Measurements from ENCODE around the gene BID.

BID gene

DNA sequence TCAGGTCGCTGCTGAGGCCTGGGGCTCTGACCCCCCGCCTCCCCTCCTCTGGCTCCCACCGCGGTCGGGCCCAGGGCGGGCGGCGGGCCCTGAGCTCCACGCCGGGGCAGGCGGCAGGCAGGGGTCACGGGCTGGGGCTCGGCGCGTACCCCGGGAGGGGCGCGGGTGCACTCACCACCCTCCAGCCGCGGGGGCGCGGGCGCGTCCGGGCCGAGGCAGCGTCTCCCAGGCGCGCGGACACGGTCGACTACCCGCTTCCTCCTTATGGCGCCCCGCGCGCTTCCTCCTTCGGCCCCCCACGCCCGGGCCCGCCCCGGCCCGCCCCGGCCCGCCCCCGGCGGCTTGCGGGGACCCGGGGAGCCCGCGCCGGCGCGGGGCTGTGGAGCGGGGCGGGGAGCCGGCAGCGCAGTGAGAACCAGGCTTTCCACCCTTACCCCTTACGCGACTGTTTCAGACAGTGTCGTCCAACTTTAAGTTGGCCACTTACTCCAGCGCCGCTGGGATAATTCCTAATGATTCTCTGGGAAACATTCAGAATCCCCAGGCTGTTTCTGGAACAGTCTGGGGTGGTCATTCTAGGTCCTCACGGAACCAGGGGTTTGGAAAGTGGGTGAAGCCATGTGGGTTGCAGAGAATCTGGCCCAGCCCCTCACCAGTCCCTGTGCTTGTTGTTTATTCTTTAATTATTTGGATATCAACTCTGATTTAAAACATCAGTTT, at the start of gene BID:
Gene BID, minus strand, starts transcription at position 264 of the 720 bp plus-strand sequence. CDS start 24,353 bp downstream, outside the sequence.
- no peak for DNase-seq (ENCODE audit: low read depth)

DNA sequence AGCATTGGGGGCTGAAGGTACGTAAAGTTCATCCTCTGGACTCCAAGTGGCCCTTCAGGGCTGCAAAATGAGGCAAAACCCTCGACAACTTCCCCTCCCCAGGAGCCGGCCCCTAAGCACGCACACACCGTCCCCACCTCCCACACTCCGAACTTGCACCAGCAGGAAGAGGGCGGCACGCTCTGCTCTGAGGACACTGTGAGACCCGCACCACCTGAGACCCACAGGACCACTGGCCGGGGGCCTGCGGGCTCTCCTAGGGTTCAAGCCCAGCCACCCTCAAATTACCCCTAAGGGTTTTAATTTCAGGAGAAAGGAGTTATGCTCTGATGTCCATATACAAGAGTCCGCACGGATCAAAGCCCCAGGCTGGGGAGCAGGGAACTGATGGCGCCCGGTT, 49.7 kb upstream of the BID start:
- DNase-seq (ENCODE audit: low read depth), result no peak

DNA sequence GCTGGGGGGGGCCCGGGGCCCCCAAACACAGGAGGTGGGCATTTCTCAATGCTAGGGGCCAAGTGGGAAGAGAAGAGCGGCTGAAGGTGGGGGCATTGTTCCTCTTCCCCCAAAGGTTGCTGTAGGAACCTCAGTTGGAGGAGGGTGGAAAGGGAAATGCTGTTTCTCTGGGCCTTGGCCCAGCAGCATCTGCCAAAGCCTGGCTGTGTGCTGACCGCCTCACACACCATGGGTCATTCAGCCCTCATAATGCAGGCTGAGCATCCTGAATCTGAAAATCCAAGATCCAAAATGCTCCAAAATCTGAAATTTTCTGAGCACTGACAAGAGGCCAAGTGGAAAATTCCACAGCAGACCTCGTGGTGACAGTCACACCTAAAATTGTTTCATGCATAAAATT, 49.0 kb upstream of the BID start:
- no peak for DNase-seq (ENCODE audit: low read depth)

DNA sequence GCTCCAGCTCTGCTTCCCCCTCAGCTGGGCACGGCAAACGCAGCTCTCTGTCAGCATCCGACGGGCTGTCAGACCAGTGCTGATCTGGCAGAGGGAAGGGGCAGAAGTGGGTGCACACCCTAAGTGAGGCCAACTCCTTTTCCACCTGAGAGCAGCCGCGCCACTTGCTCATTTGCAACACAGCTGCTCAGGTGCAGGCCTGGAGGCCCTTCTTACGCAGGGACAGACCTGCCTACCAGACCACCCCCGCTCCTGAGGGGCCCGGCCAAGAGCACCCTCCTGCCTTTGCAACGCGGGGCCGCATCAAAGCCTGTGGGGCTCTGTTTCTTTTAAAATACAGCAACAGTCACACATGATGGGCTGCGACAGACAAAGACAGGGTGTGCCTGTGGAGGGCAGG, 47.8 kb upstream of the BID start:
- no peak for DNase-seq (ENCODE audit: low read depth)

DNA sequence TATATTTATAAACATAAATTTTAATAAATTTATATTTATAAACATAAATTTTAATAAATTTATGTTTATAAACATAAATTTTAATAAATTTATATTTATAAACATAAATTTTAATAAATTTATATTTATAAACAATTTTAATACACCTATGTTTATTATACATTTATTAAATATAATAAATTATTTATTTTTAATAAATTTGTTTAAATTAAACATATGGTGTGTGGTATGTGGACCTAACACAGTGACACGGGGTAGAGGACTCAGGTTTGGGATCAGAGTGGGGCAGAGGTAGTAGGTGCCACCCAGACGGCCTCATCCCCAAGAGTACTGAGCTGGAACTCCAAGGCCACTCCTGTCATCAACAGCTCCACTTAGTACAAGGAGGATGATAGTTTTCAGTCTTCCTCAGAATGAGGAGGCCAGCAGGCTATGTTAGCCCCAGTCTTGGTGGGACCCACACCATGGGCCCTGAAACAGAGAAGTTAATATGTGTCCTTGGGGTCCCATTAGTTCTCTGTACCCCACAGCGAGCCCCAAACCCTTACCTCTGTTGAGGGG, 46.7 kb upstream of the BID start:
- DNase-seq (ENCODE audit: low read depth), result no peak

DNA sequence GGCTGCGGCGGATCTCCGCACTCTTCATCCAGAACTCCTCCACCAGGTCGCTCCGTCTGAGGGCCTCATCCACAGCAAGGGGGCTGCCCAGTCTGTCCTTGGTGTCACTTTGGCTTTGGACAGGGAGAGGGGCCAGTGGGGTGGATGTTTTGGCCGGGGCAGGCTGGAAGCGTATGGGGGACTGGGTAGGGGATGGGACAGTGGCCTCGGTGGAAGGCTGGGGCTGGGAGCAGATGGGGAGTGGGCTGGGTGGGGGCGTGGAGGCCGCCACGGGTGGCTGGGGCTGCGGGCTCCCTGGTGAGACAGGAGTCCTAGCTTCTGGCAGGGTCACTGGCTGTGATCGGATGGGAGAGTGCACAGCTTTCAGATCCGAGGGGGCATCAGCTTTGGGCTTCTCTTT, 44.4 kb upstream of the BID start:
- DNase-seq (ENCODE audit: low read depth), result no peak

DNA sequence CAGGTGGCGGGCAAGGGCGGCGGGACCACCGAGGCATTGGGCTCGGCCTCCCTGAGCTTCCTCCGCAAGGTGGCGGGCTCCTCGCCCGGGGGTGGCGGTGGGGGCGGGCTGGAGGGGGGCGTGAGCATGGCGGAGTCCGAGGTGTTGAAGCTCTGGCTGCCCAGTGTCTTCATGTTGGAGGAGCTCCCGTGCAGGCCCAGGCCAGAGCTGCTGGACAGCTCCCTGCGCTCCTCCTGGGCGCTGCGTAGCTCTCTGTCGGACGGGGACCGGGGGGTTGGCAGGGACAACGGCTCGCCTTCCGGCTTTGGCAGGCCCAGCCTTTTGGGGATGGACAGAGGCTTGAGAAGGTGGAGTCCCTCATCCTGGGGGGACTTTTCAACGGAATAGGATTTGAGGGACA, 43.9 kb upstream of the BID start:
- DNase-seq (ENCODE audit: low read depth), result no peak

DNA sequence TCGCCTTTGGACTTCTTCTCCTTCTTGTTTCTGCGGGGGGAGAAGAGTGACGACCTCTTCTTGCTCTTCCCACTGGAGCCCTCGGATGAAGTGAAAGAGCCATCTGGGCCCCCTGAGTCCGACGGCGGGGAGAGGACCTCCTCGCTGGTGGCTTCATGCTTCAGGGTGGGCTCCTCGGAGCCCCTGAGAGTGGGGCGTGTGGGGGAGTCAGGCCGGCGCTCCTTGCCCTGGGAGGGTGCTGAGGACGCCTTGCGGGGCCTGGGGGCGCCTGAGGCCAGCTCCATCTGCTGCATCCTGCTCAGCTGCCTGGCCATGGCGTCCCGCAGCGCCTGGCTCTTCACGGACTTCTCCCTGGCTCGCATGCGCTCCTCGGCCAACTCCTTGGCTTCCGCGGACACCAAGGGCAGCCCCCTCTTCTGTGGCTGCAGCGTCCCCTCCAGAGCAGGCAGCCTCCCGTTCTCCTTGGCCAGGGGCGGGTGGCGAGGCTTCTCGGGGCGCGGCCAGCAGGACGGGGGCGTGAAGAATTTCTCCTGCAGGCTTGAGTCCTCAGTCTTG, 43.3 kb upstream of the BID start:
- DNase-seq (ENCODE audit: low read depth), result no peak

DNA sequence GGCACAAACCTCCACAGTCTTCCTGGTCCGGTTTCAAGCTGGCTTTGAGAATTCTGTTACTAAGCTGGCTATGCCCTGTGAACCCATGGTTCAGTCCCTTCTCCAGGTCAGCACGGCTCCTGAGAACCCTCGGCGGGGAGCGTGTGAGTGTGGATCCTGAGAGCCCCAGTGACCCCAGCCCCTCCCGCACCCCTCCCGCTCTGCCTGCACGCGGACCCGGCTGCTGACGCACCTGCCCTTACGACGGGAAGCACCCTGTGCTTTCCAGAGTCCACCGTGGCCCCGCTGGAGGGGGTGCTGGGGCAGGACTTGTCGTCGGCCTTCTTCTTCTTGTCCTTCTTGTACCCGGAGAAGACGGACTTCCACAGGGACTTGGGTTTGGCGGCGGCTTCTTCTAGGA, 42.8 kb upstream of the BID start:
- no peak for DNase-seq (ENCODE audit: low read depth)

DNA sequence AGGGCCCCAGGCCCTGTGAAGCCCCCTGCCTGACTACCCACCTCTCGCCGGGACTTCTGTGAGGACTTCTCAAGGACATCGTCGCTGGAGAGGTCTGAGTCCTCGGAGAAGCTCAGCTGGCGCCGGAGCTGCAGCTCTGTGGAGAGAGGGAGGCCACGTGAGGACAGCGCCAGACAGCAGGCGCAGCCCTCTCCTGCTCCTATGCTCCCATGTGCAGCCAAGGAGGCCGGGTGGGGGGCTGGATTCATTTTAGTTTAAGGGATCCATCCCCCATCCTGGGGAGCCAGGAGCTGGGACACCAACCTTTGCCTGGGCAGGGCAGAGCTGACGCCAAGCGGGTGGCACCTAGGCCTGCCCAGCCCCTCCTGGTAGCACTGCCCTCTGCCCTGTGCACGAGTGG, 42.4 kb upstream of the BID start:
- DNase-seq (ENCODE audit: low read depth), result no peak

DNA sequence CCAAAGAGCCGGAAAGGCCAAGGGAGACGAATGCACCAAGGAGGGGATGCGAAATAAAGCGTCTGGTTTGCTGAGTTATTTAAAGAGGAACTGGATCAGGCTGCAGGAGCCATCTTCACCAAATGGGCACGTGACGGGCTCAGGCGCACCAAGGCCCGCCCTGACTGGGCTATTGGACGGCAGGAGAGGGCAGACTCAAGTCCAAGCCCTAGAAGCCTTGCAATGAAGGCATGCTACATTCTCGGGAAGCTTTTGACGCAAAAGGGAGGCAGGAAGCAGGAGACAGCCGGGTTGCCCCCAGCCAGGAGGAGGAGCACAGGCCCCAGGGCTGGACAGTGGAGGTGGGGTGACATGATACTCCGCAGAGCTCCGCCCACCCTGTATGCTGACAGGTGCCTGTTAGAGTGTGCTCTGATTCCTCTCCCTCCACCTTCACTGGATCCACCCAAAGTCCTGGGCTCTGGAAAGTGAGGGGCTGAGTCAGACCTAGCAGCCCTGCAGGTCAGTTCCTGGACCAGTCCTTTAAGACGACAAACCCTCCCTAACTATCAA, 41.5 kb upstream of the BID start:
- DNase-seq (ENCODE audit: low read depth), result no peak

DNA sequence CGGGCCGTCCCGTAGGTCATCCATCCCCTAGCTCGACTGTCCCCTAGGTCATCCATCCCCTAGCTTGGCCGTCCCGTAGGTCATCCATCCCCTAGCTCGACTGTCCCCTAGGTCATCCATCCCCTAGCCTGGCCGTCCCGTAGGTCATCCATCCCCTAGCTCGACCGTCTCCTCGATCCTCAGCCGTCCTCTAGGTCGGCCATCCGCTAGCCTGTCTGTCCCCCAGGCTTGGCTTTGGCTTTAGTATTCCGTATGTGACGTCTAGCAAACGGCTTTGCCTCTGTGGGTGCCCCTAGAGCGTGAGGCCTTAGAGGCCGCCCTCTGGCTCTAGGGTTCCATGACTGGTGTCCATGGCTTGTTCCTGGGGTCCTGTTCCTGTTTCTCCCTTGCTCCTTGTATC, 40.6 kb upstream of the BID start:
- no peak for DNase-seq (ENCODE audit: low read depth)

DNA sequence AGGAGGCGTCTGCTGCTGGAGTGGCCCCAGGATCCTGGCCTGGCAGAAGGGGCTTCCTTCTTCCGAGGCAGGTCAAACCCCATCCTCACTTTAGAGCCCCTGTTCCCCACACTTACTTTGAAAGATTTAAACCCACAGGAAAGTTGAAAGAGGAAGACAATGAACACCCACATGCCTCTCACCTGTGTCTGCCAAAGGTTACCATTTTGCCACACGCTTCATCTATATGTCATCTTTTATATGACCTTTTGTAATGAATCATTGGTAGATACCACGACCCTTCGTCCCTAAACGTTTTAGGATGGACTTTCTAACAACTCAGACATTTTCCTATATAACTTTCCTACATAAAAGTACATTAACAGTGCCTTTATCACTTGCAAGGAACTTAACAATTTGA, 39.8 kb upstream of the BID start:
- no peak for DNase-seq (ENCODE audit: low read depth)

DNA sequence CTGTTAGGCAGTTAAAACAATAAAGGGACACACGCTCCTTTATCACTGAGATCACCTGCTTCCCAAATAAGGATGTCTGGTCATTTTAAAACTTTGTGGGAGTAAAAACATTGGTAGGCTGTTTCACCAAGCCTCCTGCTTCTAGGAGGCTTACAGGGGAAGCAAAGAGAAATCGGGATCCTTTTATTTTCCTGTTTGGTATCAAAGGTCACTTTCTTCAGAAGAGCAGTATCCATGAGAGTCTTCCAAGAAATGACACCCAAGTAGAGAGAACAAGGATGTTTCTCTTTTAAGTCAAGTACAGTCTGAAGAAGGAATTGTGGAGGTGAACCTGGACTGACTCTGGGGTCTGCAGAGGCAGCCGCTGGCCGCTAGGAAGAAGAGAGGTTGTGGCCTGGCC, 36.9 kb upstream of the BID start:
- no peak for DNase-seq (ENCODE audit: low read depth)

DNA sequence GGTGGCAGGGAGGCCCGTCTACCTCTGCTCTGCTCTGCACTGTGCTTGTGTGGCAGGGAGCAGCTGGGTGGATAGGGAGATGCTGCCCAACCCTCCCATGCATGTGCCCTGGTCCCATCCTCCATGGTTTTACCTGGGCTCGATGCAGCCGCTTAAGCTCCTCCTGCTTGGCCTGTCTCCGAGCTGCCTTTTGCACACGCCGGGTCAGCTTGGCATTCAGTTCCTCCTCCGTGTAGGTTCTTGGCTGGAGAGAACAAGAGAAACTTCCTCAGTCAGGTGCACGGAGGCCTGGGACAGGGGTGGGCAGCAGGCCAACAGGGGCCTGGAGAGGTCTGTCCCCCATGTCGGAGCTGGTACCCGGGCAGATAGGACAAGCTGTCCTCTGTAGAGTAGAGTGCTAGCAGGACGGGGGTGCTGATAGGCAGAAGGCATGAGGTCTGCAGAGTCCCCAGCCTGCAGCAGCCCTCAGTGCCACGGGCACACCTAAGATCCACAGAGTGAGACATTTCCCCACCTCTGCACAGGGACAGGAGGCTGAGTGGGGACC, 36.4 kb upstream of the BID start:
- no peak for DNase-seq (ENCODE audit: low read depth)

DNA sequence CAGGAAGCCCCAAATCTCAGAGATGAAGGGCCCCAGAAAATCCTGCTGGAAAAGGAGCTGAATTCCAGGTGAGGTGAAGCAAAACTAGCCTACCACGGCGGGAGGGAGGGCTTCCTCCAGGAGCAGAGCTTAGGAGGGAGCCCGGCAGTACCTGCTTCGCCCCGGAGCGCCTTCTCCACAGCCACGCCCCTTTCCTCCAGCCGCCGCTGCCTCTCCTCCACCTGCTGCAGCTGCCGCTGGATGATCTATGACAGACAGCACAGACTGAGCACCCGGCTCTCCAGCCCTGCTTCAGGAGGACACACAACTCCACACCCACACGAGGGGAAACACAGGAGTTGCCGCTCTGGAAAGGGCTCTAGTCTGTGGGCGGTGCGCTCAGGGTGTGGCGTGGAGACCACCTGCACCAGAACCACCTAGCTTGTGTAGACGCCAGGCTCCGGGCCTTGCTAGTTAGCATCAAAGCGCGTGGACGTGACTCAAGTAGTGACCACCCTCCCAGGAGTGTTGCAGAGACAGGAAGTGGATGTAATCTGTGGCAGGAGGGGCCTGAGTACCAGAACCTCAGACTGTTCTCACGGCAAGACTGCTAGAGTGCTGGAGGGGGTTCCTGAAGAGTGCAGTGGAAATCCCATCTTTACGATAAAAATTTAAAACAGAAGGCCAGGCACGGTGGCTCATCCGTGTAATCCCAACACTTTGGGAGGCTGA, 34.6 kb upstream of the BID start:
- no peak for DNase-seq (ENCODE audit: low read depth)

DNA sequence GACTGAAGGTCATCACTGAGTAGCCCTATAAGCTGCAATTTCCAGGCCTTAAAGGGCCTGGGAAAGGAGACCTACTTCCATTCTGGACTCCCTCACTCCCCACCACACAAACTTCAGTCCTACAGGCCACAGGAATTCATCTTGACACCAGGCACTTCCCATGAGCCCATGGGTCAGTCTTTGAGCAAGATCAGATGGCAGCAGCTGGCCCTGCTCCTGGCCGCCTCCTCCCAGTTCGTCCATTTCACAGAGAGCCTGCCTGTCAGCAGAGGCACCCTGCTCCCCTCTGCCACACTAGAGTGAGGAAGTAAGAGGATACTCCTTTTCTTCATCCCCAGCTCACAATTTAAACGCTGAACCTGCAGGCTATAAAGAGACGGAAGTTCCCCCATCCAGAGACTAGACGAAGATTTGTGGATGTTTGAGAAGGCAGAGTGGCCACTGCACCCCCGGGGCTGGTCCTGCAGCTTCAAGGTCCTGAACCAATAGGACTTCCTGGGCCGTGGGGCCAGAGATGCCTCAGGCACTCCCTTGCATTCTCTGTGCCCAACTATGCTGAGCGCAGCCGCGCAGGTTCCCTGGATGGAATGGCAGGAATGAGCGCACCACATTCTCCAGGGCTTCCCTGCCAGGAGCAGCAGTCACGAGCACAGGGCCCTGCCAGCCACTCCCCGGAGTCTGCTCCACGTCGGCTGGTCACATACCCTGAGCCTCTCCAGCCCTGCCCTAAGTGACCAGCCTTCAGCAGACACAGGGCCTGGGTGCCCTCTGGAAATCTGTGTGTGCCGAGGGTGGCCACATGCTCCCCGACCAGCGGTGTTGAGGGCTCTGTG, 33.5 kb upstream of the BID start:
- DNase-seq (ENCODE audit: low read depth), result no peak

DNA sequence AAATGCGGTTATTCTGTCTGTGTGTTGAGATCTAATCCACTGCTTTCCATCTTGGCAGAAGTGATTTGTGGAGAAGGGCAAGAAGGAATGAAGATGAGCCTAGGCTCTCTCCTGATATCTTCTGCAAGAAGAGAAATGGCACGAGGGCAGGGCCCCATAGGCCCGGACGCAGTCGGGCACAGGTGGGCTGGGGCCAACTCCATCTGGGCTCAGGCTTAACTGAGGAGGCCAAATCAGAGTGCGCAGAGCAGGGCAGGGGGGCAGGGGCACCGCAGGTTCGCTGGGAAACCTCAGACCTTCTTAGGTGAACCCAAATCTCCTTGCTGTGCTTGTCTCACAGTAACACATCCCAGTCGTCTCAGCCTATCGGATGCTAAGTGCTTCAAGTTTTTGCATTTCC, 32.8 kb upstream of the BID start:
- no peak for DNase-seq (ENCODE audit: low read depth)

DNA sequence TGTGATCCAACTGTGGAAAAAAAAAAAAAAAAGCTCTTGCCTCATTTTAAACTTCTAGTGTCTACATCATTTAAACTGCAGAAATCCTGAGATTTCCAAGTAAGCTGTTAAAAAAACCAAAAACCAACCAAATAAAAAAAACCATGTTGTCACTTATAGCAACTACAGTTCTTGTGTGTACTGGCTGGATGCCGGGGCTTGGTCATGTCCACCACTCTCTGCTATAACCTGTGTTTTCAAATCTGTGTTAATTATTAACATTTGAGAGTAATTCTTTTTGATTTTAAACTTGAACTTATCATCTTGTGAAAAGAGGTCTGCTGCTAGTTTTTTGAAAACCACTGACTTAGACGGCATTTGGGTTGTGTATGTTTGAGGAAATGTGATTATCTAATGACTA, 32.2 kb upstream of the BID start:
- DNase-seq (ENCODE audit: low read depth), result no peak

DNA sequence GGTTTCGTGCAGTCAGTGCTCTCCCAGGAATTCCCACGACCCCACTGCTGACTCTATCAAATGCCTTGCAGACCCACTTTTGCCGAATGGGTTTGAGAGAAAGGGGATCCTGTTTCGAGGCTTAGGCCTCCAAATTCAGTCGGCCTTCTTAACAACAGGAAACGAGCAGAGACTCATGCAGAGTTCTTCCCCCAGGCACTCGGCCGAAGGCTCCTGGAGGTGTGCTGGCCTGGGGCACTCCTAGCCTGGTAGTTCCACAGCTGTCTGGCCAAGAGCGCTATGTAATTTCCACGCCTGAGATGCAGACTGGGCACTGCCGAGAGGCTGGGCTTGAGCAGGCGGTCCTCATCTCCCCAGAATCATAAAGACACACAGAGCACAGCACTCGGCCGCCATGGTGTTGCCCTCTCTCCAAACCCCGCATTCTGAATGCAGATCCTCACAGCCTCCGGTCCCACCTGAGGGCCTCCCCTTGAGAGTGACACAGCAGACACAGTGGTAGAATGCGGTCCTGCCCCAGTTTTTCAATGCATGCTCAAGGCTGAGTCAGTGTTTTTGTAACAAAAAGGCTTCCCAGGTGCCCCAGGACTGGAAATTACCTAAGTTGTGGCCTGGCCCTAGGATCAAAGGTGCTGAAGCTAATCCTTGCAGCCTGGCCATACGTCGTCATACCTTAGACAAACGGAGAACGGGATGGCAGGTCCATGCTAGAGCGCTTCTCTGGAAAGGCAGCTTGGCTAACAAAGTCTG, 30.2 kb upstream of the BID start:
- no peak for DNase-seq (ENCODE audit: low read depth)

DNA sequence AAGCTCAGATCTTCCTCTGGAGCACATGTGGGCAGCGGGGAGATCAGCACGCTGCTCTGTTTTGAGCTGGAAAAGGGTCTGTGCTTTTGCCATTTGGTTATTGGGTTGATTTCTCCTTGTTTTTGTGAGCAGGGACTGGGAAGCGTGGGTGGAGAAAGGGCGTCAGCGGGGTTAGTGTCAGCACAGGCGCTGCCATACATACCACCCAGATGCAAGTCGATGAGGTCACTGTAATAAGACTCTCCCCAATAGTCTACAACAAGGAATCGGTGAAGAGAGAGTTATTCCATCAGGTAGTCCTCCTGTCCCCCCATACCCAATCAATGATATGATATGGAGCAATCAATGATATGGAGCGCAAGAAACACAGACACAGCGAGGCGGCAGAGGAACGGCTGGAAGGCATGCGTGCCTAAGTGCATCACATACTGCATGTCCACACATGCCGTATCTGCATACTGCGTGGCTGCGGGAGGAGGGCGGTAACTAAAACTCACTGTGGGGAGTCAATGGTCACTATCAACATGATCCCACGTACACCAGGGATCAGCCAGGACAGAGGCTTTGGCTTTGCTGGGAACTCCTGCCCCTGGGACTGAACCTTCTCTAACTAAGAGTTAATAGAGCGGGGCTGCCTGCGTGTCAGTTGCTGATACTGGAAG, 29.5 kb upstream of the BID start:
- no peak for DNase-seq (ENCODE audit: low read depth)
